K562 (cell line): ENCODE data around the gene NUP98. TPM values are rescaled to one million over a fixed set of nuclear protein-coding genes. Genes with fewer than 3 reads are reported as not detected.
A peak's percentile ranks its signal among the peaks of the same experiment; 100 is the strongest.

Experiments used
- CHD1 ChIP-seq: fragments of 200-600 bp; sonication (generic); IDR thresholded peaks from one replicate; pipeline ENCODE4 v1.6.1; 2012; ENCODE audit warnings: mild to moderate bottlenecking, moderate library complexity, low read length, inconsistent platforms
- ETV1 ChIP-seq: fragments of 450-650 bp; conservative IDR thresholded peaks from 2 replicates; pipeline ENCODE4 v1.6.1; 2016; ENCODE audit warnings: missing genetic modification characterization, control low read depth, low read depth, missing compliant biosample characterization
- ILK ChIP-seq: fragments of 450-650 bp; IDR thresholded peaks from 2 replicates; pipeline ENCODE4 v1.6.1; 2016; ENCODE audit warnings: missing genetic modification characterization, low read depth, mild to moderate bottlenecking, missing compliant biosample characterization, moderate library complexity, borderline replicate concordance
- MNT ChIP-seq, 2 experiments: fragments of 450-650 bp; conservative IDR thresholded peaks; 2 replicates each; pipeline ENCODE4 v1.6.1; 2017; ENCODE audit warnings: mild to moderate bottlenecking in 2 of 2, moderate library complexity in 2 of 2
- PURB ChIP-seq: sonication (generic); formaldehyde crosslinking; IDR thresholded peaks from 2 replicates; pipeline ENCODE4 v1.9.0; 2021; ENCODE audit warnings: low read depth, mild to moderate bottlenecking, missing genetic modification reagents
- RAD21 ChIP-seq, 2 experiments: fragments of 250-450 bp in 1 of 2; fragments of 450-650 bp in 1 of 2; sonication (Bioruptor Pico) in 1 of 2; formaldehyde crosslinking in 1 of 2; IDR thresholded peaks in 1 of 2; conservative IDR thresholded peaks in 1 of 2; 2 replicates each; pipeline versions ENCODE4 v1.4.0 to v1.8.0; 2020 to 2022; ENCODE audit warnings: mild to moderate bottlenecking in 2 of 2, moderate library complexity in 1 of 2
- RB1 ChIP-seq: fragments of 450-650 bp; IDR thresholded peaks from 2 replicates; pipeline ENCODE4 v1.6.1; 2017; ENCODE audit warnings: low read depth, mild to moderate bottlenecking
- TCFL5 ChIP-seq: fragments of 250-450 bp; sonication (Bioruptor Pico); conservative IDR thresholded peaks from 2 replicates; pipeline ENCODE4 v1.6.1; 2021; ENCODE audit warnings: mild to moderate bottlenecking, moderate library complexity, matching md5 sums
- ZHX1 ChIP-seq: fragments of 150-350 bp; conservative IDR thresholded peaks from 2 replicates; pipeline ENCODE4 v1.6.1; 2014; ENCODE audit warnings: low read length
- ZNF212 ChIP-seq: fragments of 450-650 bp; formaldehyde crosslinking; IDR thresholded peaks from 2 replicates; pipeline ENCODE4 v1.4.0; 2020; ENCODE audit warnings: mild to moderate bottlenecking
- ZNF217 ChIP-seq: sonication (generic); formaldehyde crosslinking; IDR thresholded peaks from 2 replicates; pipeline ENCODE4 v1.8.0; 2022; ENCODE audit warnings: mild to moderate bottlenecking, missing genetic modification reagents
- ZNF609 ChIP-seq: sonication (generic); formaldehyde crosslinking; IDR thresholded peaks from 2 replicates; pipeline ENCODE4 v1.8.1; 2023; ENCODE audit warnings: missing genetic modification reagents, mild to moderate bottlenecking, borderline replicate concordance
- polyA plus RNA-seq, 8 experiments: library from polyadenylated mRNA; depleted of rRNA in 4 of 8; stranded (reverse) in 5 of 8; unstranded in 3 of 8; fragments of >200 nt; fragmentation: Nextera tagmentation in 2 of 8; fragmentation: Illumina TruSeq in 1 of 8; extraction: Ambion mirVana in 2 of 8; extraction: Trizol in 1 of 8; gene quantifications; 2 replicates each; pipeline versions ENCODE4 v1.2.1 to v1.2.3, GENCODE V29; 2011 to 2014; ENCODE audit warnings: inconsistent platforms in 1 of 8, missing spikeins in 1 of 8
- total RNA-seq, 7 experiments: library from RNA; depleted of rRNA in 6 of 7; stranded (reverse); fragments of >200 nt in 6 of 7; fragmentation: Illumina TruSeq in 2 of 7; extraction: Trizol in 2 of 7; gene quantifications; 2 replicates each; pipeline versions ENCODE4 v1.2.1 to v1.2.3, GENCODE V29; 2011 to 2021; ENCODE audit warnings: low replicate concordance in 1 of 7
- TF ChIP-seq, protein P1 (sequence below): fragments of 450-650 bp; IDR thresholded peaks from 2 replicates; pipeline ENCODE4 v1.6.1; 2017; ENCODE audit warnings: mild to moderate bottlenecking, moderate library complexity
- TF ChIP-seq, protein P2 (sequence below): fragments of 250-450 bp; sonication (Bioruptor Pico); IDR thresholded peaks from 2 replicates; pipeline ENCODE4 v1.9.0; 2021; ENCODE audit warnings: mild to moderate bottlenecking

NUP98 gene
- total and polyA plus RNA-seq, 9 of the 15 experiments (the other 6 are each of a cell fraction or from before 2014, with no cell fraction given): 45.1 to 196 (median 130) TPM

GRCh38 chr11:3831378-3832239 is 34.3 kb upstream of the NUP98 start (continued):
- TF ChIP-seq, protein P1, sequence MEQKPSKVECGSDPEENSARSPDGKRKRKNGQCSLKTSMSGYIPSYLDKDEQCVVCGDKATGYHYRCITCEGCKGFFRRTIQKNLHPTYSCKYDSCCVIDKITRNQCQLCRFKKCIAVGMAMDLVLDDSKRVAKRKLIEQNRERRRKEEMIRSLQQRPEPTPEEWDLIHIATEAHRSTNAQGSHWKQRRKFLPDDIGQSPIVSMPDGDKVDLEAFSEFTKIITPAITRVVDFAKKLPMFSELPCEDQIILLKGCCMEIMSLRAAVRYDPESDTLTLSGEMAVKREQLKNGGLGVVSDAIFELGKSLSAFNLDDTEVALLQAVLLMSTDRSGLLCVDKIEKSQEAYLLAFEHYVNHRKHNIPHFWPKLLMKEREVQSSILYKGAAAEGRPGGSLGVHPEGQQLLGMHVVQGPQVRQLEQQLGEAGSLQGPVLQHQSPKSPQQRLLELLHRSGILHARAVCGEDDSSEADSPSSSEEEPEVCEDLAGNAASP: no peak
- no peak for TF ChIP-seq RB1
- TF ChIP-seq, protein P2, sequence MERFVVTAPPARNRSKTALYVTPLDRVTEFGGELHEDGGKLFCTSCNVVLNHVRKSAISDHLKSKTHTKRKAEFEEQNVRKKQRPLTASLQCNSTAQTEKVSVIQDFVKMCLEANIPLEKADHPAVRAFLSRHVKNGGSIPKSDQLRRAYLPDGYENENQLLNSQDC (CRISPR knock-in tag): no peak
- TF ChIP-seq PURB (CRISPR knock-in tag): no peak
- TF ChIP-seq CHD1: no peak
- TF ChIP-seq RAD21 (CRISPR knock-in tag; conservative IDR thresholded peaks at IDR 0.05 in 1 of 2, IDR thresholded peaks at IDR 0.05 in 1 of 2): peak; percentile 18 to 23; a peak in 1 of 4 replicates
- peak; percentile 99 for TF ChIP-seq ETV1 (tag)
- TF ChIP-seq ZHX1: no peak
- no peak for TF ChIP-seq ILK (tag)
- no peak for TF ChIP-seq TCFL5
- no peak for TF ChIP-seq ZNF212
- TF ChIP-seq ZNF217 (CRISPR knock-in tag): no peak
- peak in 1 of 2 experiments; percentile 57; a peak in 2 of 4 replicates for TF ChIP-seq MNT (conservative IDR thresholded peaks at IDR 0.05)
- no peak for TF ChIP-seq ZNF609 (CRISPR knock-in tag)
